ENCODE results near the gene CDH4. TPM values are rescaled to one million over a fixed set of nuclear protein-coding genes. Genes with fewer than 3 reads are reported as not detected.
"Not testable (repeated sequence)": the region's sequence is repeated elsewhere in the genome, so short reads cannot be mapped to it uniquely, and the experiment has no call there.

Gene CDH4
- total and polyA plus RNA-seq, 5 donors from 2014 or later = 0.07 to 0.69 (median 0.49) TPM; not detected in 1

GRCh38 chr20:61450549-61450948 is 198.5 kb downstream of the CDH4 start:
- H3K27ac Mint-ChIP-seq = no peak overlapping the region
- Histone ChIP-seq H3K9me3 (ENCODE audit: control insufficient read depth in 2 of 2, low read length in 2 of 2) (no peaks in the 10 kb centered on the region), H3K4me1 (ENCODE audit: control insufficient read depth, insufficient read depth, low read length, poor library complexity, severe bottlenecking) (no peaks in the 10 kb centered on the region), H3K27me3 (ENCODE audit: control insufficient read depth, insufficient read depth, low read length) (no peaks in the 10 kb centered on the region), H3K27ac (ENCODE audit: insufficient read depth, low read length, poor library complexity, severe bottlenecking) (no peak overlapping the region), H3K36me3 (ENCODE audit: control insufficient read depth, insufficient read depth, low read length) (no peaks in the 10 kb centered on the region), H3K4me3 (ENCODE audit: low read depth, low read length) (no peak overlapping the region)
- ATAC-seq (ENCODE audit: low read depth in 2 of 2) = no peak
- H3K36me3 Mint-ChIP-seq = no peaks in the 10 kb centered on the region
- H3K9me3 Mint-ChIP-seq = peaks cover 0 to 4% (median 0%) of the 10 kb centered on the region in 7 donors
- no peaks in the 10 kb centered on the region for H3K4me1 Mint-ChIP-seq
- H3K27me3 Mint-ChIP-seq = no peaks in the 10 kb centered on the region
- no peak for DNase-seq
- no peak overlapping the region for H3K4me3 Mint-ChIP-seq

- H3K27ac Mint-ChIP-seq = no peak overlapping the region
- no peak overlapping the region for H3K4me3 Mint-ChIP-seq
- Histone ChIP-seq H3K4me3 (ENCODE audit: low read depth, low read length) (no peak overlapping the region), H3K36me3 (ENCODE audit: control insufficient read depth, insufficient read depth, low read length) (no peaks in the 10 kb centered on the region), H3K9me3 (ENCODE audit: control insufficient read depth in 2 of 2, low read length in 2 of 2) (no peaks in the 10 kb centered on the region), H3K4me1 (ENCODE audit: control insufficient read depth, insufficient read depth, low read length, poor library complexity, severe bottlenecking) (no peaks in the 10 kb centered on the region), H3K27ac (ENCODE audit: insufficient read depth, low read length, poor library complexity, severe bottlenecking) (no peak overlapping the region), H3K27me3 (ENCODE audit: control insufficient read depth, insufficient read depth, low read length) (no peaks in the 10 kb centered on the region)
- no peak for DNase-seq
- peaks cover 0 to 7% (median 2%) of the 10 kb centered on the region in 7 donors for H3K9me3 Mint-ChIP-seq
- H3K36me3 Mint-ChIP-seq = no peaks in the 10 kb centered on the region
- no peaks in the 10 kb centered on the region for H3K4me1 Mint-ChIP-seq
- no peak for ATAC-seq (ENCODE audit: low read depth in 2 of 2)
- H3K27me3 Mint-ChIP-seq = no peaks in the 10 kb centered on the region
Observed at GRCh38 chr20:61451009-61451408, 198.9 kb downstream of the CDH4 start.

- no peaks in the 10 kb centered on the region for H3K4me1 Mint-ChIP-seq
- Histone ChIP-seq H3K27me3 (ENCODE audit: control insufficient read depth, insufficient read depth, low read length) (no peaks in the 10 kb centered on the region), H3K4me3 (ENCODE audit: low read depth, low read length) (no peak overlapping the region), H3K4me1 (ENCODE audit: control insufficient read depth, insufficient read depth, low read length, poor library complexity, severe bottlenecking) (no peaks in the 10 kb centered on the region), H3K36me3 (ENCODE audit: control insufficient read depth, insufficient read depth, low read length) (no peaks in the 10 kb centered on the region), H3K27ac (ENCODE audit: insufficient read depth, low read length, poor library complexity, severe bottlenecking) (no peak overlapping the region), H3K9me3 (ENCODE audit: control insufficient read depth in 2 of 2, low read length in 2 of 2) (no peaks in the 10 kb centered on the region)
- DNase-seq (no peak), ATAC-seq (ENCODE audit: low read depth in 2 of 2) (no peak)
- H3K36me3 Mint-ChIP-seq = no peaks in the 10 kb centered on the region
- no peak overlapping the region for H3K27ac Mint-ChIP-seq
- H3K4me3 Mint-ChIP-seq = no peak overlapping the region
- peaks cover 0 to 7% (median 2%) of the 10 kb centered on the region in 7 donors for H3K9me3 Mint-ChIP-seq
- H3K27me3 Mint-ChIP-seq = no peaks in the 10 kb centered on the region
Observed at GRCh38 chr20:61451953-61452352, 199.9 kb downstream of the CDH4 start.

GRCh38 chr20:61453219-61453618 is 201.2 kb downstream of the CDH4 start:
- DNase-seq = no peak
- Mint-ChIP-seq H3K9me3 (peaks cover 0 to 5% (median 2%) of the 10 kb centered on the region in 7 donors), H3K27ac (no peak overlapping the region), H3K4me1 (no peaks in the 10 kb centered on the region), H3K4me3 (no peak overlapping the region), H3K36me3 (no peaks in the 10 kb centered on the region), H3K27me3 (no peaks in the 10 kb centered on the region)
- no peak overlapping the region for H3K4me3 ChIP-seq (ENCODE audit: low read depth, low read length)
- no peaks in the 10 kb centered on the region for H3K9me3 ChIP-seq (ENCODE audit: control insufficient read depth in 2 of 2, low read length in 2 of 2)
- H3K4me1 ChIP-seq (ENCODE audit: control insufficient read depth, insufficient read depth, low read length, poor library complexity, severe bottlenecking) = no peaks in the 10 kb centered on the region
- H3K27ac ChIP-seq (ENCODE audit: insufficient read depth, low read length, poor library complexity, severe bottlenecking) = no peak overlapping the region
- H3K36me3 ChIP-seq (ENCODE audit: control insufficient read depth, insufficient read depth, low read length) = no peaks in the 10 kb centered on the region
- ATAC-seq (ENCODE audit: low read depth in 2 of 2) = no peak
- H3K27me3 ChIP-seq (ENCODE audit: control insufficient read depth, insufficient read depth, low read length) = no peaks in the 10 kb centered on the region

GRCh38 chr20:61453623-61454022 is 201.6 kb downstream of the CDH4 start:
- H3K27me3 ChIP-seq (ENCODE audit: control insufficient read depth, insufficient read depth, low read length); H3K4me3 ChIP-seq (ENCODE audit: low read depth, low read length); H3K9me3 Mint-ChIP-seq; H3K4me1 Mint-ChIP-seq; ATAC-seq (ENCODE audit: low read depth in 2 of 2); DNase-seq; H3K9me3 ChIP-seq (ENCODE audit: control insufficient read depth in 2 of 2, low read length in 2 of 2); H3K36me3 ChIP-seq (ENCODE audit: control insufficient read depth, insufficient read depth, low read length); H3K4me1 ChIP-seq (ENCODE audit: control insufficient read depth, insufficient read depth, low read length, poor library complexity, severe bottlenecking); H3K4me3 Mint-ChIP-seq; H3K27me3 Mint-ChIP-seq; H3K27ac Mint-ChIP-seq; H3K36me3 Mint-ChIP-seq; H3K27ac ChIP-seq (ENCODE audit: insufficient read depth, low read length, poor library complexity, severe bottlenecking): not testable (repeated sequence)

GRCh38 chr20:61454053-61454452 is 202.0 kb downstream of the CDH4 start:
- DNase-seq (no peak), ATAC-seq (ENCODE audit: low read depth in 2 of 2) (no peak)
- Histone ChIP-seq H3K36me3 (ENCODE audit: control insufficient read depth, insufficient read depth, low read length) (no peaks in the 10 kb centered on the region), H3K4me1 (ENCODE audit: control insufficient read depth, insufficient read depth, low read length, poor library complexity, severe bottlenecking) (no peaks in the 10 kb centered on the region), H3K27ac (ENCODE audit: insufficient read depth, low read length, poor library complexity, severe bottlenecking) (no peak overlapping the region), H3K27me3 (ENCODE audit: control insufficient read depth, insufficient read depth, low read length) (no peaks in the 10 kb centered on the region), H3K4me3 (ENCODE audit: low read depth, low read length) (no peak overlapping the region), H3K9me3 (ENCODE audit: control insufficient read depth in 2 of 2, low read length in 2 of 2) (no peaks in the 10 kb centered on the region)
- Mint-ChIP-seq H3K4me3 (no peak overlapping the region), H3K4me1 (no peaks in the 10 kb centered on the region), H3K9me3 (peaks cover 0 to 5% (median 2%) of the 10 kb centered on the region in 7 donors), H3K27me3 (no peaks in the 10 kb centered on the region), H3K36me3 (no peaks in the 10 kb centered on the region), H3K27ac (no peak overlapping the region)

- H3K9me3 Mint-ChIP-seq = peaks cover 0 to 3% (median 1%) of the 10 kb centered on the region in 7 donors
- H3K36me3 Mint-ChIP-seq = no peaks in the 10 kb centered on the region
- ATAC-seq (ENCODE audit: low read depth in 2 of 2) (no peak), DNase-seq (no peak)
- Histone ChIP-seq H3K36me3 (ENCODE audit: control insufficient read depth, insufficient read depth, low read length) (no peaks in the 10 kb centered on the region), H3K27ac (ENCODE audit: insufficient read depth, low read length, poor library complexity, severe bottlenecking) (no peak overlapping the region), H3K4me1 (ENCODE audit: control insufficient read depth, insufficient read depth, low read length, poor library complexity, severe bottlenecking) (no peaks in the 10 kb centered on the region), H3K4me3 (ENCODE audit: low read depth, low read length) (no peak overlapping the region), H3K9me3 (ENCODE audit: control insufficient read depth in 2 of 2, low read length in 2 of 2) (no peaks in the 10 kb centered on the region), H3K27me3 (ENCODE audit: control insufficient read depth, insufficient read depth, low read length) (no peaks in the 10 kb centered on the region)
- H3K4me1 Mint-ChIP-seq = no peaks in the 10 kb centered on the region
- H3K27me3 Mint-ChIP-seq = no peaks in the 10 kb centered on the region
- no peak overlapping the region for H3K27ac Mint-ChIP-seq
- no peak overlapping the region for H3K4me3 Mint-ChIP-seq
Observed at GRCh38 chr20:61455508-61456215, 203.6 kb downstream of the CDH4 start.

GRCh38 chr20:61457725-61458124 is 205.7 kb downstream of the CDH4 start:
- no peak overlapping the region for H3K27ac Mint-ChIP-seq
- peaks cover 0 to 3% (median 0%) of the 10 kb centered on the region in 7 donors for H3K9me3 Mint-ChIP-seq
- no peaks in the 10 kb centered on the region for H3K36me3 Mint-ChIP-seq
- DNase-seq (no peak), ATAC-seq (ENCODE audit: low read depth in 2 of 2) (no peak)
- Histone ChIP-seq H3K27ac (ENCODE audit: insufficient read depth, low read length, poor library complexity, severe bottlenecking) (no peak overlapping the region), H3K36me3 (ENCODE audit: control insufficient read depth, insufficient read depth, low read length) (no peaks in the 10 kb centered on the region), H3K27me3 (ENCODE audit: control insufficient read depth, insufficient read depth, low read length) (no peaks in the 10 kb centered on the region), H3K4me3 (ENCODE audit: low read depth, low read length) (no peak overlapping the region), H3K9me3 (ENCODE audit: control insufficient read depth in 2 of 2, low read length in 2 of 2) (no peaks in the 10 kb centered on the region), H3K4me1 (ENCODE audit: control insufficient read depth, insufficient read depth, low read length, poor library complexity, severe bottlenecking) (no peaks in the 10 kb centered on the region)
- H3K4me3 Mint-ChIP-seq = no peak overlapping the region
- no peaks in the 10 kb centered on the region for H3K4me1 Mint-ChIP-seq
- H3K27me3 Mint-ChIP-seq = no peaks in the 10 kb centered on the region

All from CD4-positive, CD25-positive, alpha-beta regulatory T cell (primary cell).